ENCODE data around the gene PCK2.

DNA sequence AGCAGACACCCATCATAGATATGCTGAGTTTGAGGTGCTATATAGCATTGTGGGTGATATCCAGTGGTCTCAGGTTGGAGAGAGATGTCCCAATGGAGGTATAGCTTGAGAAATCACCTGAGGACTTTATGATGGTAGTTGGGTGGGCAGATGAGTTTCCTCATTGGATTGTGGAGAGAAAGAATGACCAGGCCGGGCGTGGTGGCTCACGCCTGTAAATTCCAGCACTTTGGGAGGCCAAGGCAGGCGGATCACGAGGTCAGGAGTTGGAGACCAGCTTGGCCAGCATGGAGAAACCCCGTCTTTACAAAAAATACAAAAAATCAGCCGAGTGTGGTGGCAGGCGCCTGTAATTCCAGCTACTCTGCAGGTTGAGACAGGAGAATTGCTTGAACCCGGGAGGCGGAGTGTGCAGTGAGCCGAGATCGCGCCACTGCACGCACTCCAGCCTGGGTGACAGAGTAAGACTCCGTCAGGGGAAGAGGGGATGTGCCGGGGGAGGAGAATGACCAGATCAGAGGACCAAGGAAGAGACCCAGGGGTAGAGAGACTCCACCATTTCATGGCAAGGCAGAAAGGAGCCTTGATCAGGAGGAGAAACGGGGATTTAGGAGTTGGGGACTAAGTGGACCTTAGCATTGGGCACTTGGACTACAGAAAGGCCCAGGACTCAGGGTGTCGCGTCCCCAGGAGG is 757 bp upstream of the PCK2 start:
- TF ChIP-seq, protein P1, sequence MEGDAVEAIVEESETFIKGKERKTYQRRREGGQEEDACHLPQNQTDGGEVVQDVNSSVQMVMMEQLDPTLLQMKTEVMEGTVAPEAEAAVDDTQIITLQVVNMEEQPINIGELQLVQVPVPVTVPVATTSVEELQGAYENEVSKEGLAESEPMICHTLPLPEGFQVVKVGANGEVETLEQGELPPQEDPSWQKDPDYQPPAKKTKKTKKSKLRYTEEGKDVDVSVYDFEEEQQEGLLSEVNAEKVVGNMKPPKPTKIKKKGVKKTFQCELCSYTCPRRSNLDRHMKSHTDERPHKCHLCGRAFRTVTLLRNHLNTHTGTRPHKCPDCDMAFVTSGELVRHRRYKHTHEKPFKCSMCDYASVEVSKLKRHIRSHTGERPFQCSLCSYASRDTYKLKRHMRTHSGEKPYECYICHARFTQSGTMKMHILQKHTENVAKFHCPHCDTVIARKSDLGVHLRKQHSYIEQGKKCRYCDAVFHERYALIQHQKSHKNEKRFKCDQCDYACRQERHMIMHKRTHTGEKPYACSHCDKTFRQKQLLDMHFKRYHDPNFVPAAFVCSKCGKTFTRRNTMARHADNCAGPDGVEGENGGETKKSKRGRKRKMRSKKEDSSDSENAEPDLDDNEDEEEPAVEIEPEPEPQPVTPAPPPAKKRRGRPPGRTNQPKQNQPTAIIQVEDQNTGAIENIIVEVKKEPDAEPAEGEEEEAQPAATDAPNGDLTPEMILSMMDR (IDR thresholded peaks at IDR 0.05; ENCODE audit: poor library complexity, severe bottlenecking), result no peak
- no peak for TF ChIP-seq RAD21 (conservative IDR thresholded peaks at IDR 0.05)
- TF ChIP-seq EZH2 (IDR thresholded peaks at IDR 0.05; ENCODE audit: borderline replicate concordance, insufficient read depth, low read length, poor library complexity, severe bottlenecking), result no peak
- TF ChIP-seq SMC3 (conservative IDR thresholded peaks at IDR 0.05; ENCODE audit: poor library complexity), result no peak

Measured in neural cell (in vitro differentiated cells).